Activated CD8-positive, alpha-beta T cell treated with anti-CD3 and anti-CD28 coated beads for 36 hours (primary cell): ENCODE results near the gene SLC43A3. TPM values are rescaled to one million over a fixed set of nuclear protein-coding genes. Genes with fewer than 3 reads are reported as not detected.

Source experiments
- ATAC-seq: fragments of 200-7000 bp; cut with Tn5 transposase; one replicate; pipeline ENCODE4 v1.10.0; 2021; ENCODE audit warnings: mild to moderate bottlenecking, moderate library complexity
- CTCF ChIA-PET: fragments of 350-600 bp; sonication (Branson Sonifier 250); formaldehyde crosslinking; loops from one replicate; lab custom pipeline; 2021; ENCODE audit warnings: antibody characterized with exemption; lab: Charles Lee
- POLR2A ChIA-PET: fragments of 350-600 bp; sonication (Branson Sonifier 250); formaldehyde crosslinking; loops from one replicate; lab custom pipeline; 2021; ENCODE audit warnings: antibody characterized with exemption; lab: Charles Lee
- DNase-seq: peaks from one replicate; pipeline ENCODE4 v3.0.0-alpha.2; 2020
- H3K27ac Mint-ChIP-seq: one replicate; pipeline ENCODE4 v1.8.0; 2021; ENCODE audit warnings: mild to moderate bottlenecking, mixed read lengths
- H3K27me3 Mint-ChIP-seq: one replicate; pipeline ENCODE4 v1.8.0; 2021; ENCODE audit warnings: mixed read lengths
- H3K36me3 Mint-ChIP-seq: one replicate; pipeline ENCODE4 v1.8.0; 2021; ENCODE audit warnings: low read depth, mixed read lengths
- H3K4me1 Mint-ChIP-seq: one replicate; pipeline ENCODE4 v1.8.0; 2021; ENCODE audit warnings: low read depth, mixed read lengths
- H3K4me3 Mint-ChIP-seq: one replicate; pipeline ENCODE4 v1.8.0; 2021; ENCODE audit warnings: mild to moderate bottlenecking, moderate library complexity, mixed read lengths
- H3K9me3 Mint-ChIP-seq: one replicate; pipeline ENCODE4 v1.8.0; 2021; ENCODE audit warnings: mixed read lengths
- CTCF ChIP-seq: fragments of 200-600 bp; IDR thresholded peaks from one replicate; pipeline ENCODE4 v1.8.0; 2022; ENCODE audit warnings: antibody characterized with exemption, mild to moderate bottlenecking
- intact Hi-C: fragments of 100-400 bp; cut with micrococcal nuclease; formaldehyde crosslinking; loops from one replicate; pipeline ENCODE4 v1.10.0; 2022
- total RNA-seq, 2 experiments: library from RNA; stranded (reverse); gene quantifications; one replicate each; pipeline ENCODE4 v1.2.3, GENCODE V29; 2021

Gene SLC43A3
- total RNA-seq, 2 experiments from 2014 or later, result 294 to 300 TPM

GRCh38 chr11:57392066-57392762, 34.7 kb downstream of the SLC43A3 start:
- ChIA-PET POLR2A (interaction anchor here (1.2 to 19.8 kb wide), 4 partner anchors 8 to 29 kb away, joined by 4 to 264 read pairs (median 20); partner anchors contain the start of gene SLC43A3), CTCF (interaction anchor here (1.3 to 2.5 kb wide), 3 partner anchors 10 to 65 kb away, joined by 3 to 13 read pairs (median 6); no protein-coding TSS in a partner anchor)
- no peak for ATAC-seq
- H3K27ac Mint-ChIP-seq, result no peak overlapping the region
- no peak for DNase-seq
- intact Hi-C loops, result no loop called here
- no peaks in the 10 kb centered on the region for H3K9me3 Mint-ChIP-seq
- no peak for TF ChIP-seq CTCF
- H3K4me1 Mint-ChIP-seq, result no peaks in the 10 kb centered on the region
- H3K36me3 Mint-ChIP-seq, result no peaks in the 10 kb centered on the region
- no peak overlapping the region for H3K4me3 Mint-ChIP-seq
- no peaks in the 10 kb centered on the region for H3K27me3 Mint-ChIP-seq

GRCh38 chr11:57391539-57391938, 35.4 kb downstream of the SLC43A3 start:
- H3K4me3 Mint-ChIP-seq, result no peak overlapping the region
- H3K36me3 Mint-ChIP-seq, result no peaks in the 10 kb centered on the region
- DNase-seq (no peak), ATAC-seq (no peak)
- no peaks in the 10 kb centered on the region for H3K27me3 Mint-ChIP-seq
- POLR2A ChIA-PET, result interaction anchor here (4.5 to 19.8 kb wide), 2 partner anchors 9 to 30 kb away, joined by 30 to 264 read pairs; partner anchors contain the start of gene SLC43A3
- intact Hi-C loops, result no loop called here
- CTCF ChIA-PET, result interaction anchor here (1.3 kb wide), 1 partner anchor 11 kb away, joined by 3 read pairs; no protein-coding TSS in a partner anchor
- H3K27ac Mint-ChIP-seq, result no peak overlapping the region
- no peaks in the 10 kb centered on the region for H3K9me3 Mint-ChIP-seq
- H3K4me1 Mint-ChIP-seq, result no peaks in the 10 kb centered on the region
- no peak for TF ChIP-seq CTCF

GRCh38 chr11:57391111-57391510, 35.8 kb downstream of the SLC43A3 start:
- DNase-seq, result no peak
- intact Hi-C loops, result no loop called here
- no peaks in the 10 kb centered on the region for H3K9me3 Mint-ChIP-seq
- no peaks in the 10 kb centered on the region for H3K27me3 Mint-ChIP-seq
- ATAC-seq, result no peak
- TF ChIP-seq CTCF, result no peak
- ChIA-PET POLR2A (interaction anchor here (4.5 to 19.8 kb wide), 2 partner anchors 10 to 30 kb away, joined by 30 to 264 read pairs; partner anchors contain the start of gene SLC43A3), CTCF (no interaction called here)
- H3K27ac Mint-ChIP-seq, result no peak overlapping the region
- no peak overlapping the region for H3K4me3 Mint-ChIP-seq
- H3K36me3 Mint-ChIP-seq, result no peaks in the 10 kb centered on the region
- H3K4me1 Mint-ChIP-seq, result no peaks in the 10 kb centered on the region

- H3K9me3 Mint-ChIP-seq, result no peaks in the 10 kb centered on the region
- intact Hi-C loops, result no loop called here
- CTCF ChIA-PET, result interaction anchor here (1.2 kb wide), 1 partner anchor 69 kb away, joined by 3 read pairs; no protein-coding TSS in a partner anchor
- no peak within 1 kb of the TSS for H3K27ac Mint-ChIP-seq
- no peaks in the 10 kb centered on the region for H3K36me3 Mint-ChIP-seq
- POLR2A ChIA-PET, result interaction anchor here (0.6 to 4.5 kb wide), 2 partner anchors 10 to 11 kb away, joined by 3 to 30 read pairs; no protein-coding TSS in a partner anchor
- H3K4me3 Mint-ChIP-seq, result no peak within 1 kb of the TSS
- DNase-seq, result no peak
- H3K4me1 Mint-ChIP-seq, result no peaks in the 10 kb centered on the region
- no peak for TF ChIP-seq CTCF
- no peaks in the 10 kb centered on the region for H3K27me3 Mint-ChIP-seq
- ATAC-seq, result no peak
Observed at GRCh38 chr11:57390535-57390934, 36.4 kb downstream of the SLC43A3 start, which contains the start of gene PRG2. Gene PRG2, minus strand, starts transcription at chr11:57390650. Its CDS starts 706 bp downstream, at chr11:57389944.
